ENCODE measurements around the gene CELF4.

CELF4 gene

DNA sequence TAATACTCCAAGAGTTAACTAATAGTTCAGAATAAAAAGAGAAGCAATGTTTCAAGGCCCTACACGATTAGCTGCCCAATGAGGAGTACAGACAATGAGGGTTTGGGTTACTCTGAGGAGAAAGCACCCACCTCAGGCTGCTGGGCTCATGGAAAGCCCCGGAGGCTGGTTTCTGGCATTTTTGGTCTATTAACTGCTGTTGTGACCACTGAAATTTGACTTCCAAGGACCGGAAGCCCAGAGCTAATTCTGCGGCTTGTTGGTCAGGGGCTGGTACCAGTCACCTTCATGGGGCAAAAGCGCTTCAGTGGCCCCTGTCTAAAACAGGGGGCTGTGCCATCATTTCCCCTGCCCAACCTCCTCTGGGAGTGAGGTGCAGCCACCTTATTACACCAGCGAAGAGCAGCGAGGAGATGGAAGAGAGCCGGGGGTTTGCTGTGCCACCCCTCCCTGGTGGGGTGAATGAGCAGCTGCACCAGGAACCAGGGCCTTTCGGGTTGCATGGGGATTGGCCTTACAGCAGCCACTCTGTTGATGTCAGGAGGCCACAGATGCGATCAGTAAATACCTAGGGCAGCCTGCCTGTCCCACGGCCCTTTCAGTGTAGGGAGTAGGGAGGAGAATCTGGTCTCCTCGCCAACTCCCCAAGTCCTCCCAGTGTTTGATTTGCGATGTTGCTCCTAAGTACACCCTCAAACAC lies 131.3 kb downstream of the CELF4 start:
- Histone ChIP-seq H3K36me3 (ENCODE audit: control insufficient read depth, insufficient read depth, low read length) (no peaks in the 10 kb centered on the region), H3K9ac (ENCODE audit: low read length) (no peak overlapping the region), H2BK120ac (ENCODE audit: low read depth, low read length) (no peak overlapping the region), H3K23ac (ENCODE audit: low read length) (no peak overlapping the region), H2BK5ac (ENCODE audit: low read length) (no peak overlapping the region), H3K18ac (ENCODE audit: low read length) (no peak overlapping the region), H3K56ac (ENCODE audit: low read length) (no peak overlapping the region), H3K4me2 (ENCODE audit: low read length) (no peak overlapping the region), H3K27me3 (ENCODE audit: insufficient read depth, low read length, poor library complexity) (no peaks in the 10 kb centered on the region), H3K79me2 (ENCODE audit: control insufficient read depth, insufficient read depth, low read length) (no peaks in the 10 kb centered on the region), H2AK5ac (ENCODE audit: low read length) (no peak overlapping the region), H3K79me1 (ENCODE audit: low read length) (no peaks in the 10 kb centered on the region), H4K8ac (ENCODE audit: low read depth, low read length) (no peak overlapping the region), H3K4me3 (ENCODE audit: low read length) (no peak overlapping the region), H3K4me1 (ENCODE audit: control insufficient read depth, low read depth, low read length) (peaks cover 2% of the 10 kb centered on the region), H2BK15ac (replicated peaks; ENCODE audit: low read depth) (no peak overlapping the region), H4K5ac (ENCODE audit: low read length) (no peak overlapping the region), H3K27ac (ENCODE audit: low read depth, low read length) (no peak overlapping the region), H3K4ac (ENCODE audit: low read depth, low read length) (no peak overlapping the region)
- DNase-seq: no peak
- WGBS (ENCODE audit: extremely low coverage, insufficient coverage, low lambda C conversion rate): no CpG with 5 or more reads among the region's 13 CpGs

DNA sequence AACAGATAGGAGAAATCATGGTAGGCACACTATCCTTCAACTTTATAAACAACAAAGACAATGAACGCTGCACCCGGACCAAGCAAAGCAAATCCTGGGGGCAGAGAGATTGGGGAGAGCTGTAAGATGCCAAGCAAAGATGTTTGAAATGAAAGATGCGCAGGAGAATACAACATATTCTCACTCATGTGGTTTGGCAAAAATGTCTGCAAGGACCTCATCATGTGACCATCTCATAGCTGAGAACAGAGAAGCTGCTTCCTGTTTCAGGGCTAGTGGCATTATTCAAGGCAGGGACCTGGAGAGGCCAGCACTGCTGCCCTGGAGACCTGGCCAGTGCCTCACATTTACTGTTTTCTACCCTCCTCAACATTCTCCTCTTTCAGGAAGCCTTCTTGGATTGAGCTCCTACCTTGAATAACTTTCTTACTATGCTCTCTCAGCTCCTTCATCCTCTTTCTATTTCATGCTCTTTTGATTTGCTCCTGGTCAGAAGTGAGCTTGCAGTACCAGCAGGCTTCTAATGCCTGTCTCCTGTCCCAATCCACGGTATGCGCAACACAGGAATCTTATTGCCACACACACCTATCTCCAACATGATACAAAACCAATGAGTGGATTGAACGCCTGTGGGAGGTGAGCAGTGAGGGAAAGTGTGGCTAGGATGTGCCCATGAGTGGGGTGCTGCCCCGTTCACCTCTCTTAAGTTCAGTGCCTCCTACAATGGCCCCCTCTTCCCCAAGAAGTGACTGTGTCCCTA lies 133.0 kb downstream of the CELF4 start:
- no CpG with 5 or more reads among the region's 7 CpGs for WGBS (ENCODE audit: extremely low coverage, insufficient coverage, low lambda C conversion rate)
- H2AK5ac ChIP-seq (ENCODE audit: low read length): no peak overlapping the region
- no peak overlapping the region for H3K18ac ChIP-seq (ENCODE audit: low read length)
- no peak overlapping the region for H4K5ac ChIP-seq (ENCODE audit: low read length)
- peaks cover 2% of the 10 kb centered on the region for H3K4me1 ChIP-seq (ENCODE audit: control insufficient read depth, low read depth, low read length)
- no peaks in the 10 kb centered on the region for H3K27me3 ChIP-seq (ENCODE audit: insufficient read depth, low read length, poor library complexity)
- H3K56ac ChIP-seq (ENCODE audit: low read length): no peak overlapping the region
- H3K36me3 ChIP-seq (ENCODE audit: control insufficient read depth, insufficient read depth, low read length): no peaks in the 10 kb centered on the region
- H4K8ac ChIP-seq (ENCODE audit: low read depth, low read length): no peak overlapping the region
- DNase-seq: no peak
- no peak overlapping the region for H3K4me3 ChIP-seq (ENCODE audit: low read length)
- no peak overlapping the region for H3K27ac ChIP-seq (ENCODE audit: low read depth, low read length)
- no peak overlapping the region for H3K23ac ChIP-seq (ENCODE audit: low read length)
- H2BK15ac ChIP-seq (replicated peaks; ENCODE audit: low read depth): no peak overlapping the region
- no peak overlapping the region for H2BK5ac ChIP-seq (ENCODE audit: low read length)
- no peaks in the 10 kb centered on the region for H3K79me2 ChIP-seq (ENCODE audit: control insufficient read depth, insufficient read depth, low read length)
- no peak overlapping the region for H3K4me2 ChIP-seq (ENCODE audit: low read length)
- no peak overlapping the region for H3K4ac ChIP-seq (ENCODE audit: low read depth, low read length)
- no peak overlapping the region for H3K9ac ChIP-seq (ENCODE audit: low read length)
- H2BK120ac ChIP-seq (ENCODE audit: low read depth, low read length): no peak overlapping the region
- H3K79me1 ChIP-seq (ENCODE audit: low read length): no peaks in the 10 kb centered on the region

DNA sequence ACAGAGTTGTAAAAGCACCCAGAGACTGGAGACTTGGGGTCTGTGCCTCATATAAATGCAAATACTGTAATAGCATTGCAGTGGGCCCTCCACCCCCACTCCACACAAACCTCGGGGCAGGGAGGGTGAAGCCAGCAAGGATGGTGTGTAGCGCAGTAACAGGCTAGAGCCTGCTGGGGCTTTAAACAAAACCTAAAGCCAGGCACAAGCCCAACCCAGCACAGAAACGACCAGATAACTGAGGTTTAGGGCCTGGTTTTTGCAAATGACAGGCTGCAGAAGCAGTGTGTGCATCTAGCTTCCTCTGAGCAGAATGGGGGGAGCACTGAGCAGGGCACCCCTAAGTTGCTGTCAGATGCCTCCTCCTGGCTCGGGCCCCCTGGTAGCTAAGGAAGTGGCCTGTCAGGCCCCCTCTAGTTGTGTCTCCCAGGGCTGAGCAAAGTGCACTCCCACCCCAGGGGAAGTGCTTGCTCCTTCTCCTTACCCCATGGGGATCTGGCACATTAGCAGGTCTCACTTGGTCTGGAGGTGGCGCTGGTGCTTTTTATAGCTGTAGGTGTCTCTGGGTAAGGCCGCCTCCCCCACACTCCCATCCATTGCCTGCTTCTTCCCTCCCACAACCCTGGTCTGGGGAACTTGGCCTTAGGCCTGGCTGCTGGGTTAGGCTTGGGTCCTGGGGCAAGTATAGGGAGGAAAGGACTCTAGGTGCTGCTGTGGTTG lies 135.1 kb downstream of the CELF4 start:
- H4K5ac ChIP-seq (ENCODE audit: low read length): no peak overlapping the region
- no peak overlapping the region for H3K18ac ChIP-seq (ENCODE audit: low read length)
- WGBS (ENCODE audit: extremely low coverage, insufficient coverage, low lambda C conversion rate): no CpG with 5 or more reads among the region's 6 CpGs
- no peak overlapping the region for H3K27ac ChIP-seq (ENCODE audit: low read depth, low read length)
- H3K27me3 ChIP-seq (ENCODE audit: insufficient read depth, low read length, poor library complexity): no peaks in the 10 kb centered on the region
- no peaks in the 10 kb centered on the region for H3K36me3 ChIP-seq (ENCODE audit: control insufficient read depth, insufficient read depth, low read length)
- no peak overlapping the region for H2BK15ac ChIP-seq (replicated peaks; ENCODE audit: low read depth)
- H3K4me2 ChIP-seq (ENCODE audit: low read length): no peak overlapping the region
- no peaks in the 10 kb centered on the region for H3K79me1 ChIP-seq (ENCODE audit: low read length)
- H2BK5ac ChIP-seq (ENCODE audit: low read length): no peak overlapping the region
- H3K4ac ChIP-seq (ENCODE audit: low read depth, low read length): no peak overlapping the region
- DNase-seq: peak; percentile 84
- H2BK120ac ChIP-seq (ENCODE audit: low read depth, low read length): no peak overlapping the region
- no peak overlapping the region for H3K23ac ChIP-seq (ENCODE audit: low read length)
- peaks cover 2% of the 10 kb centered on the region for H3K4me1 ChIP-seq (ENCODE audit: control insufficient read depth, low read depth, low read length)
- no peak overlapping the region for H2AK5ac ChIP-seq (ENCODE audit: low read length)
- no peak overlapping the region for H3K4me3 ChIP-seq (ENCODE audit: low read length)
- peak overlapping the region; percentile 60 for H3K56ac ChIP-seq (ENCODE audit: low read length)
- no peak overlapping the region for H4K8ac ChIP-seq (ENCODE audit: low read depth, low read length)
- H3K9ac ChIP-seq (ENCODE audit: low read length): no peak overlapping the region
- H3K79me2 ChIP-seq (ENCODE audit: control insufficient read depth, insufficient read depth, low read length): no peaks in the 10 kb centered on the region

DNA sequence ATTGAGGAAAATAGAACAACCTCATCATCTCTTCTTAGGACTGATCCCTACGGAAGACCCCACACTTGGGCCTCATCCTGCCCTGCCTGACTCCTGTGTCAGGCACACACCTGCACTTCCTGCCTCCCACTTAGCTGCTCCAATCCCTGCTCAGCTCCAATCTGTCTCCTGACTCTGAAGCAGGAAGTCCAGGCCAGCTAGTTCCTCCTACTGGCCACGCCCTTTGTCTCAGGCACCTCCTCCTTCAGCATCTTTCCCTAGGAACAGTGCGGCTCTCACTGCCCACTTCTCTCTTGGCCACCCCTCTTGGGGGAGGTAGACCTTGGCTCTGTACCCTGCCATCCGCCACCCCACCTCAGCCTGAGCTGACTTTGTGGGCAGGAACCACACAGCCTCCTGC lies 135.8 kb downstream of the CELF4 start:
- no peaks in the 10 kb centered on the region for H3K79me2 ChIP-seq (ENCODE audit: control insufficient read depth, insufficient read depth, low read length)
- no peak overlapping the region for H3K4ac ChIP-seq (ENCODE audit: low read depth, low read length)
- no peaks in the 10 kb centered on the region for H3K36me3 ChIP-seq (ENCODE audit: control insufficient read depth, insufficient read depth, low read length)
- H3K4me3 ChIP-seq (ENCODE audit: low read length): no peak overlapping the region
- H2BK120ac ChIP-seq (ENCODE audit: low read depth, low read length): no peak overlapping the region
- H4K5ac ChIP-seq (ENCODE audit: low read length): no peak overlapping the region
- no peaks in the 10 kb centered on the region for H3K79me1 ChIP-seq (ENCODE audit: low read length)
- H3K27ac ChIP-seq (ENCODE audit: low read depth, low read length): no peak overlapping the region
- no peak overlapping the region for H3K9ac ChIP-seq (ENCODE audit: low read length)
- no peak overlapping the region for H3K23ac ChIP-seq (ENCODE audit: low read length)
- no peak overlapping the region for H4K8ac ChIP-seq (ENCODE audit: low read depth, low read length)
- no peak overlapping the region for H3K4me2 ChIP-seq (ENCODE audit: low read length)
- H3K56ac ChIP-seq (ENCODE audit: low read length): no peak overlapping the region
- H3K18ac ChIP-seq (ENCODE audit: low read length): no peak overlapping the region
- no peaks in the 10 kb centered on the region for H3K27me3 ChIP-seq (ENCODE audit: insufficient read depth, low read length, poor library complexity)
- peaks cover 2% of the 10 kb centered on the region for H3K4me1 ChIP-seq (ENCODE audit: control insufficient read depth, low read depth, low read length)
- no peak overlapping the region for H2BK5ac ChIP-seq (ENCODE audit: low read length)
- H2BK15ac ChIP-seq (replicated peaks; ENCODE audit: low read depth): no peak overlapping the region
- H2AK5ac ChIP-seq (ENCODE audit: low read length): no peak overlapping the region
- DNase-seq: peak; percentile 48
- WGBS (ENCODE audit: extremely low coverage, insufficient coverage, low lambda C conversion rate): no CpG with 5 or more reads among the region's 4 CpGs

DNA sequence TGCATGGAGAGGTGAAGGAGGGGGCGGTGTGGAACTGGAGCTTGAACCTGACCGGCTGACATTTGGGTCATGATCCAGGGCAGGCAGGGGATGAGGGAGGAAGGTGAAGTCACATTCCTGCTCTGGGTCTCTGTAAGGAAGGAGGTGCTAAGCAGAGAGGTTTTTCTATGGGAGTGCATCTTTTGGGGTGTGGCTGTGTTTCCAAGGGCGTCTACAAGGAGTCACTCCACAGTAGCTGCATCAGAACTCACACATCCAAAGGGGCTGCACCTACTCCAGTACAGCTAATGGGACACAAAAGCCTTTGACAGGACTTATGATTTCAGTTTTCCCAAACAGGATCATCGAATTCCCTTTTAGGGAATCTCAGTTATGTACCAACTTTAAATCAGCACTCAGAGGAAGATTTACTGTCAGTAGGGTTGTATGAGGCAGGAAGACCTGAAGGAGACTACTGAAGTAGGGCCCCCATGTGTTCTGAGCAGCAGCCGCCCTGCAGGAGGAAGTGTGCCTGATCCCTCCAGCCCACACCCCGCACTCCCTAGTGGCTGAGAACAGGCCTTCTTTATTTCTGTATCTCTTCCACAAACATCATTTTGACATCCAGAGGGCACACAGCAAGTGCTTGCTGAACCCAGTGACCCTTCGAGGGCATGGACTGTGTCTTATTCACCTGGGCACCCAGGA lies 137.2 kb downstream of the CELF4 start:
- Histone ChIP-seq H3K4me3 (ENCODE audit: low read length) (no peak overlapping the region), H3K56ac (ENCODE audit: low read length) (no peak overlapping the region), H3K27me3 (ENCODE audit: insufficient read depth, low read length, poor library complexity) (no peaks in the 10 kb centered on the region), H3K79me2 (ENCODE audit: control insufficient read depth, insufficient read depth, low read length) (no peaks in the 10 kb centered on the region), H3K79me1 (ENCODE audit: low read length) (no peaks in the 10 kb centered on the region), H3K23ac (ENCODE audit: low read length) (no peak overlapping the region), H2BK15ac (replicated peaks; ENCODE audit: low read depth) (no peak overlapping the region), H2BK120ac (ENCODE audit: low read depth, low read length) (no peak overlapping the region), H3K4me1 (ENCODE audit: control insufficient read depth, low read depth, low read length) (peaks cover 2% of the 10 kb centered on the region), H3K27ac (ENCODE audit: low read depth, low read length) (no peak overlapping the region), H4K5ac (ENCODE audit: low read length) (no peak overlapping the region), H3K4ac (ENCODE audit: low read depth, low read length) (no peak overlapping the region), H3K36me3 (ENCODE audit: control insufficient read depth, insufficient read depth, low read length) (no peaks in the 10 kb centered on the region), H3K4me2 (ENCODE audit: low read length) (no peak overlapping the region), H3K9ac (ENCODE audit: low read length) (no peak overlapping the region), H4K8ac (ENCODE audit: low read depth, low read length) (no peak overlapping the region), H2AK5ac (ENCODE audit: low read length) (no peak overlapping the region), H2BK5ac (ENCODE audit: low read length) (no peak overlapping the region), H3K18ac (ENCODE audit: low read length) (no peak overlapping the region)
- no CpG with 5 or more reads among the region's 7 CpGs for WGBS (ENCODE audit: extremely low coverage, insufficient coverage, low lambda C conversion rate)
- no peak for DNase-seq
